Esophagus squamous epithelium (tissue), 5 donors: ENCODE measurements around the gene CASP5. TPM values are rescaled to one million over a fixed set of nuclear protein-coding genes. Genes with fewer than 3 reads are reported as not detected.

Source experiments
- DNase-seq: peaks from one replicate; lab custom pipeline; 2025; lab: John Stamatoyannopoulos, UW
- H3K27ac ChIP-seq, 4 donors: fragments of 200-600 bp; sonication (generic); one replicate each; pipeline ENCODE4 v1.5.1; 2016 to 2019; ENCODE audit warnings: mild to moderate bottlenecking in 1 of 4
- H3K27me3 ChIP-seq, 4 donors: fragments of 200-600 bp; sonication (generic); 1 replicate in 3 of 4; 2 replicates in 1 of 4; pipeline versions ENCODE4 v1.5.1 to v1.6.0; 2017 to 2021; ENCODE audit warnings: antibody characterized with exemption in 1 of 4
- H3K36me3 ChIP-seq, 3 donors: fragments of 200-600 bp; sonication (generic); one replicate each; pipeline ENCODE4 v1.5.1; 2016 to 2019
- H3K4me1 ChIP-seq, 3 donors: fragments of 200-600 bp; sonication (generic); one replicate each; pipeline ENCODE4 v1.5.1; 2017 to 2019
- H3K4me3 ChIP-seq, 4 donors: fragments of 200-600 bp; sonication (generic); 1 replicate in 3 of 4; 2 replicates in 1 of 4; pipeline ENCODE4 v1.5.1; 2016 to 2019; ENCODE audit warnings: mild to moderate bottlenecking in 2 of 4, moderate library complexity in 1 of 4
- H3K9me3 ChIP-seq, 3 donors: fragments of 200-600 bp; sonication (generic); one replicate each; pipeline ENCODE4 v1.5.1; 2016 to 2019
- POLR2A ChIP-seq, 4 donors: fragments of 450-650 bp; IDR thresholded peaks; one replicate each; pipeline ENCODE4 v1.6.1; 2017; ENCODE audit warnings: antibody characterized with exemption in 4 of 4, mild to moderate bottlenecking in 4 of 4, moderate library complexity in 3 of 4
- WGBS, 2 donors: methylation state at CpG; one replicate each; pipeline ENCODE4 v1.1.5; 2018; 5-methylcytosine and 5-hydroxymethylcytosine counted together
- intact Hi-C: fragments of 100-400 bp; cut with DNase I; formaldehyde crosslinking; loops from one replicate; pipeline ENCODE4 v1.15.0; 2022
- total RNA-seq, 4 donors: library from RNA; depleted of rRNA; stranded (reverse); fragments of >200 nt; gene quantifications; one replicate each; pipeline ENCODE4 v1.1.0, GENCODE V29; 2016
- TF ChIP-seq, protein P1 (sequence below), 6 experiments: fragments of 450-650 bp in 4 of 6; fragments of 200-600 bp in 2 of 6; sonication (generic) in 2 of 6; IDR thresholded peaks; one replicate each; pipeline ENCODE4 v1.5.1; 2016 to 2019; ENCODE audit warnings: antibody characterized with exemption in 6 of 6, mild to moderate bottlenecking in 4 of 6, moderate library complexity in 4 of 6
- donor health status: DM: yes; HTN: yes; CAD: no.

CASP5 gene
- total RNA-seq, 4 donors from 2014 or later: 0.48 TPM; not detected in 3

DNA sequence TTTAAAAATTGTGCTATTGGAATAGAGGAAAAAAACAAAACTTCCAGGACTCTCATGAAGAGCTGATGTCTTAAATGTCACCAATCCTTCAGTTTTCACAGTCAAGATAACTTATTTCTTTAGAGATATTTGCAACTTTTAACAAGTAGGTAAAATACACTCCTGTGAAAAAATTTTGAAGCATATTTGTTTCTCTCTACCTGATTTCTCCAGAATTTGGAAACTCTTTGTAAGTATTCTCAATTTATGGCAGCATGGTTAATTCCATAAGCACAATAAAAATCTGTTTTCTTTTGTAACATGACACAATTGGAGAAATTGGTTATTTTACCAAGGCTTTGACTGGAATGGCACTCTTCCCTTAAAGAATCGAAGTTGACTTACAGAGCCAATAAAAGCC, 58.7 kb downstream of the CASP5 start:
- Histone ChIP-seq H3K27ac (no peak overlapping the region), H3K4me3 (no peak overlapping the region), H3K9me3 (no peaks in the 10 kb centered on the region), H3K4me1 (peaks cover 15 to 51% (median 16%) of the 10 kb centered on the region in 3 donors), H3K36me3 (peaks cover 0 to 16% (median 0%) of the 10 kb centered on the region in 3 donors), H3K27me3 (no peaks in the 10 kb centered on the region)
- no peak for DNase-seq
- intact Hi-C loops: no loop called here
- TF ChIP-seq POLR2A (IDR thresholded peaks at IDR 0.05): no peak
- 93 to 94% methylated on average over 1 of the region's 1 CpG for WGBS, 2 donors

DNA sequence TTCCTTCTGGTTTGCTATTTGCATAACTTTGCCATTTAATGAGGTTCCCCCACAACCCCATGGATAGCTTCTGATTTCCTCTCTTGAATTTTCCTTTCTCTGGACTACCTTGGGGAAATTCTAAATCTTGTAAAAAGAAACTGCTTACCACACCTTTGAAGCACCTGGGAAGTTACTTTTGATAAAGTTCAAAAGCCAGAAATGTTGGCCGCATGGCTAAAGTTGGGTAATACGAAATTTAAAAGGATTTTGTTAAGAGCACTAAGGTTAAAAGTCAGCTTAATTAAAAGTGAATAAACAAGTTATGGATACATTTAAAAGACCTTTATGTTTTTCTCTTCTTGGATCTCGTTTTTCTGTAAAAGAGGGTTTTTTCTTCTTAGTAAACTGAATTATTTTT, 60.1 kb downstream of the CASP5 start:
- H3K36me3 ChIP-seq: peaks cover 0 to 16% (median 0%) of the 10 kb centered on the region in 3 donors
- TF ChIP-seq, protein P1, sequence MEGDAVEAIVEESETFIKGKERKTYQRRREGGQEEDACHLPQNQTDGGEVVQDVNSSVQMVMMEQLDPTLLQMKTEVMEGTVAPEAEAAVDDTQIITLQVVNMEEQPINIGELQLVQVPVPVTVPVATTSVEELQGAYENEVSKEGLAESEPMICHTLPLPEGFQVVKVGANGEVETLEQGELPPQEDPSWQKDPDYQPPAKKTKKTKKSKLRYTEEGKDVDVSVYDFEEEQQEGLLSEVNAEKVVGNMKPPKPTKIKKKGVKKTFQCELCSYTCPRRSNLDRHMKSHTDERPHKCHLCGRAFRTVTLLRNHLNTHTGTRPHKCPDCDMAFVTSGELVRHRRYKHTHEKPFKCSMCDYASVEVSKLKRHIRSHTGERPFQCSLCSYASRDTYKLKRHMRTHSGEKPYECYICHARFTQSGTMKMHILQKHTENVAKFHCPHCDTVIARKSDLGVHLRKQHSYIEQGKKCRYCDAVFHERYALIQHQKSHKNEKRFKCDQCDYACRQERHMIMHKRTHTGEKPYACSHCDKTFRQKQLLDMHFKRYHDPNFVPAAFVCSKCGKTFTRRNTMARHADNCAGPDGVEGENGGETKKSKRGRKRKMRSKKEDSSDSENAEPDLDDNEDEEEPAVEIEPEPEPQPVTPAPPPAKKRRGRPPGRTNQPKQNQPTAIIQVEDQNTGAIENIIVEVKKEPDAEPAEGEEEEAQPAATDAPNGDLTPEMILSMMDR (IDR thresholded peaks at IDR 0.05): no peak
- TF ChIP-seq POLR2A (IDR thresholded peaks at IDR 0.05): no peak
- WGBS, 2 donors: 89 to 91% methylated on average over 3 of the region's 3 CpGs
- no peaks in the 10 kb centered on the region for H3K27me3 ChIP-seq
- intact Hi-C loops: no loop called here
- DNase-seq: no peak
- no peak overlapping the region for H3K27ac ChIP-seq
- peaks cover 11 to 47% (median 16%) of the 10 kb centered on the region in 3 donors for H3K4me1 ChIP-seq
- no peaks in the 10 kb centered on the region for H3K9me3 ChIP-seq
- no peak overlapping the region for H3K4me3 ChIP-seq

DNA sequence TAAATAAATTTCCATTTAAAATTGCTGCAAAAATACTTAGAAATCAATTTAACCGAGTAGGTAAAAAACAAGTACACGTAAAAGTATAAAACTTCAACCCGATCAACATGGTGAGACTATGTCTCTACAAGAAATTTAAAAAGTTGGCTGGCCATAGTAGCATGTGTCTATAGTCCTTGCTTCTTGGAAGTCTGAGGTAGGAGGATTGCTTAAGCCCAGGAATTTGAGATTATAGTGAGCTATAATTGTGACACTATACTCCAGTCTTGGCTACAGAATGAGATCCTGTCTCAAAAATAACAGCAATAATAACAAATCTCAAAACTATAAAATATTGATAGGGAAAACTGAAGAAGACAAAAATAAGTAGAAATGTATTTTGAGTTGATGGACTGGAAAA, 65.7 kb downstream of the CASP5 start:
- Histone ChIP-seq H3K4me3 (no peak overlapping the region), H3K36me3 (peaks cover 0 to 44% (median 0%) of the 10 kb centered on the region in 3 donors), H3K27me3 (no peaks in the 10 kb centered on the region), H3K27ac (no peak overlapping the region), H3K4me1 (peaks cover 0 to 24% (median 3%) of the 10 kb centered on the region in 3 donors), H3K9me3 (no peaks in the 10 kb centered on the region)
- DNase-seq: no peak
- TF ChIP-seq, protein P1 (IDR thresholded peaks at IDR 0.05): no peak
- no peak for TF ChIP-seq POLR2A (IDR thresholded peaks at IDR 0.05)
- intact Hi-C loops: no loop called here
- 57 to 67% methylated on average over 3 of the region's 3 CpGs for WGBS, 2 donors

DNA sequence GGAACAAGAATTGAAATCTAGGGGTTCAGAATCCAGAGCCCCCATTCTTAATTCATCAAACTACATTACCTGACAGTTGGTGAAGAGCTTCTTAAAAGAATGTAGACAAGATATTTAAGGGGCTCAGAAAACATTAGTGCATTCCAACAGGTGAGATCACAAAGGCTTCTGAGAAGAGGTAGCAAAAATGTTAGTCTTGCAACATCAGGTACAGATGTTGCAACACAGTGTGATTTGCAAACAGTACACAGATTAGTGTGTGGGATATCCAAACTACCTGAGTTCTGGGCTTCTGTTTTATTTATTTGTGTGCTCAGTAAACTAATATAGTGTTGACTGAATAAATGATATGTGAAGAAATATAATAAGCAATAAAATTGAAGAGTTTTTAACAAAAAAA, 66.4 kb downstream of the CASP5 start:
- peaks cover 0 to 21% (median 3%) of the 10 kb centered on the region in 3 donors for H3K4me1 ChIP-seq
- TF ChIP-seq, protein P1 (IDR thresholded peaks at IDR 0.05): no peak
- no peak for TF ChIP-seq POLR2A (IDR thresholded peaks at IDR 0.05)
- intact Hi-C loops: no loop called here
- H3K27ac ChIP-seq: no peak overlapping the region
- no peak for DNase-seq
- H3K27me3 ChIP-seq: no peaks in the 10 kb centered on the region
- H3K9me3 ChIP-seq: no peaks in the 10 kb centered on the region
- peaks cover 0 to 47% (median 0%) of the 10 kb centered on the region in 3 donors for H3K36me3 ChIP-seq
- H3K4me3 ChIP-seq: no peak overlapping the region

DNA sequence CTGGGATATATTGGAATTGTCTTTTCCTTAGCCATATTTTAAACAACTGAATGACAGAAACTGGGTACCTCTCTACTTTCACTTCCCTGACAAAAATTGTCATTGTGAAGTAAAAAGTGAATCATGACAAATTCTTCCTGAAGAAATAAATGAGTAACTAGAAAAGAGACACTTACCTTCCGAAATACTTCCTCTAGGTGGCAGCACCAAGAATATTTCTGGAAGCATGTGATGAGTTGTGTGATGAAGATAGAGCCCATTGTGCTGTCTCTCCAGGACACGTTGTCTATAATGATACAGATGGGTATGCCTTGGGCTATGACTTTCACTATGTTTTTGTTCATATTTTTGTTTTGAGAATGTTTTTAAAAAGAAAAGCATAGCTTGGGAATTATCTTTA, 76.1 kb downstream of the CASP5 start:
- no peak overlapping the region for H3K4me3 ChIP-seq
- no peaks in the 10 kb centered on the region for H3K4me1 ChIP-seq
- no peaks in the 10 kb centered on the region for H3K9me3 ChIP-seq
- WGBS, 2 donors: 3 to 15% methylated on average over 2 of the region's 2 CpGs
- intact Hi-C loops: no loop called here
- peaks cover 3 to 91% (median 9%) of the 10 kb centered on the region in 3 donors for H3K36me3 ChIP-seq
- no peaks in the 10 kb centered on the region for H3K27me3 ChIP-seq
- DNase-seq: no peak
- H3K27ac ChIP-seq: no peak overlapping the region
- TF ChIP-seq, protein P1 (IDR thresholded peaks at IDR 0.05): peak in 5 of 6 experiments; percentile 33 to 67 (median 48)
- no peak for TF ChIP-seq POLR2A (IDR thresholded peaks at IDR 0.05)

Other genes with a start within 250 kb of the CASP5 start
- 1 to 10 TPM in 1 of 4 donors, under 1 TPM in 1, not detected in 2; 0.57 to 2.5 TPM for gene CASP12, start 124.7 kb downstream of the CASP5 start, total RNA-seq
- 100 to 1,000 TPM in 3 of 4 donors, 10 to 100 TPM in 1; 80.9 to 146 (median 115) TPM for gene CASP4, start 54.6 kb downstream of the CASP5 start, total RNA-seq
- 10 to 100 TPM; 15.8 to 58.9 (median 20.5) TPM for gene CASP1, start 12.0 kb upstream of the CASP5 start, total RNA-seq
- 10 to 100 TPM in 1 of 4 donors, 1 to 10 TPM in 3; 4.0 to 10.5 (median 8.4) TPM for gene CARD16, start 22.2 kb upstream of the CASP5 start, total RNA-seq
- gene CARD18, start 116.6 kb upstream of the CASP5 start, total RNA-seq: 1 to 10 TPM in 1 of 4 donors, not detected in 3; 1.2 TPM